ENCODE results near the gene SMAD3. TPM values are rescaled to one million over a fixed set of nuclear protein-coding genes. Genes with fewer than 3 reads are reported as not detected.

The SMAD3 gene
- total and polyA plus RNA-seq, 2 of the 8 experiments (the other 6 are each of a cell fraction or from before 2014, with no cell fraction given), result 10.1 to 12.4 TPM

DNA sequence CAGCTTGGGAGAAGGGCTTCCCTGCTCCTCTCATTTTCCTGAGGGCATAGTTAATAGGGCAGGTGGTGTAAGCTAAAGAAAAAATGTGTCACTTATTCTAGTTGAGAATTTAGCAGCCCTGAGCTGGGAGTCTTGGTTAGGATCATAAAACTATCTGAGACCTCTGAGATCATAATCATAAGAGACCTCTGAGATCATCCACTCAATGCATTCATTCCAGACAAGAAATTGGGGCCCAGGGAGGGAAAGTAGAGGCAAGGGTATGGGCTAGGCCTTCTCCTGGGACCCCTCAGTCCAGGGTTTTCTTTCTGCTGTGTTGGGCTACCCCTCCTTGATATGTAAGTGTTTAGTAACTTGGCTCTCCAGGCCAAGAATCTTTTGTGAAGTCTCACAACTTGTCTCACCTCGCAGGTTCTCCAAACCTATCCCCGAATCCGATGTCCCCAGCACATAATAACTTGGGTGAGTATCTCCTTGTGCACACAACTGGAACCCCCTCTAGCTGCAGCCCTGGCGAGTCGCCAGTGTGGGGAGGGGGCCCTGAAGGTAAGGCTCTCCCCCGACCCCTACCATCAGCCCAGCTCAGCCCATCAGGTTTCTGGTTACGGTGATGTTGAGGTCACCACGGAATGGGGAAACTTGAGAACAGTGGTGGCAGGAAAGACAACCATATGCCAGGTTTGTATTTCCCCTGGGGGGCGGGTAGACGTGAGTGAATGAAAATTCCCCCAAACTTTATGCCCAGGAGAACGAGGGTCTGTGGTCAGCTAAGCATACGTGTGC lies 104.9 kb downstream of the SMAD3 start (continued):
- TF ChIP-seq, protein P1, sequence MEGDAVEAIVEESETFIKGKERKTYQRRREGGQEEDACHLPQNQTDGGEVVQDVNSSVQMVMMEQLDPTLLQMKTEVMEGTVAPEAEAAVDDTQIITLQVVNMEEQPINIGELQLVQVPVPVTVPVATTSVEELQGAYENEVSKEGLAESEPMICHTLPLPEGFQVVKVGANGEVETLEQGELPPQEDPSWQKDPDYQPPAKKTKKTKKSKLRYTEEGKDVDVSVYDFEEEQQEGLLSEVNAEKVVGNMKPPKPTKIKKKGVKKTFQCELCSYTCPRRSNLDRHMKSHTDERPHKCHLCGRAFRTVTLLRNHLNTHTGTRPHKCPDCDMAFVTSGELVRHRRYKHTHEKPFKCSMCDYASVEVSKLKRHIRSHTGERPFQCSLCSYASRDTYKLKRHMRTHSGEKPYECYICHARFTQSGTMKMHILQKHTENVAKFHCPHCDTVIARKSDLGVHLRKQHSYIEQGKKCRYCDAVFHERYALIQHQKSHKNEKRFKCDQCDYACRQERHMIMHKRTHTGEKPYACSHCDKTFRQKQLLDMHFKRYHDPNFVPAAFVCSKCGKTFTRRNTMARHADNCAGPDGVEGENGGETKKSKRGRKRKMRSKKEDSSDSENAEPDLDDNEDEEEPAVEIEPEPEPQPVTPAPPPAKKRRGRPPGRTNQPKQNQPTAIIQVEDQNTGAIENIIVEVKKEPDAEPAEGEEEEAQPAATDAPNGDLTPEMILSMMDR (IDR thresholded peaks at IDR 0.05; ENCODE audit: control extremely low read depth in 1 of 3, insufficient read depth in 1 of 3, low read depth in 1 of 3, low read length in 3 of 3), result no peak
- no peak for TF ChIP-seq RNF2 (IDR thresholded peaks at IDR 0.05; ENCODE audit: borderline replicate concordance, low read depth, low read length, missing control alignments, poor library complexity, severe bottlenecking)
- no peak for TF ChIP-seq SUZ12 (IDR thresholded peaks at IDR 0.05; ENCODE audit: low read length)
- TF ChIP-seq POLR2AphosphoS5 (IDR thresholded peaks at IDR 0.05; ENCODE audit: low read depth, low read length), result no peak
- no peak for TF ChIP-seq BRCA1 (IDR thresholded peaks at IDR 0.05; ENCODE audit: low read depth, low read length)
- TF ChIP-seq, protein P2, sequence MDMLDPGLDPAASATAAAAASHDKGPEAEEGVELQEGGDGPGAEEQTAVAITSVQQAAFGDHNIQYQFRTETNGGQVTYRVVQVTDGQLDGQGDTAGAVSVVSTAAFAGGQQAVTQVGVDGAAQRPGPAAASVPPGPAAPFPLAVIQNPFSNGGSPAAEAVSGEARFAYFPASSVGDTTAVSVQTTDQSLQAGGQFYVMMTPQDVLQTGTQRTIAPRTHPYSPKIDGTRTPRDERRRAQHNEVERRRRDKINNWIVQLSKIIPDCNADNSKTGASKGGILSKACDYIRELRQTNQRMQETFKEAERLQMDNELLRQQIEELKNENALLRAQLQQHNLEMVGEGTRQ (IDR thresholded peaks at IDR 0.05; ENCODE audit: low read length), result no peak
- TF ChIP-seq, protein P3, sequence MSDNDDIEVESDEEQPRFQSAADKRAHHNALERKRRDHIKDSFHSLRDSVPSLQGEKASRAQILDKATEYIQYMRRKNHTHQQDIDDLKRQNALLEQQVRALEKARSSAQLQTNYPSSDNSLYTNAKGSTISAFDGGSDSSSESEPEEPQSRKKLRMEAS (IDR thresholded peaks at IDR 0.05), result no peak
- TF ChIP-seq TAF1 (IDR thresholded peaks at IDR 0.05; ENCODE audit: low read depth, low read length), result no peak
- TF ChIP-seq CHD1 (IDR thresholded peaks at IDR 0.05; ENCODE audit: low read depth, low read length), result no peak
- TF ChIP-seq ATF2 (IDR thresholded peaks at IDR 0.05; ENCODE audit: low read length), result no peak

Measured in H1 (cell line).